NCI-H748 treated with DMSO at 0.1 percent for 48 hours (cell line): Measurements from ENCODE around the gene ELFN2.
"Not testable (repeated sequence)": the region's sequence is repeated elsewhere in the genome, so short reads cannot be mapped to it uniquely, and the experiment has no call there.

Experiments
- DNase-seq: peaks from one replicate; lab custom pipeline; 2025; lab: John Stamatoyannopoulos, UW

ELFN2 gene

GRCh38 chr22:37335806-37336199 lies 91.5 kb downstream of the ELFN2 start:
- DNase-seq, result no peak

- DNase-seq, result peak; percentile 5
Observed at GRCh38 chr22:37334859-37335805, 92.1 kb downstream of the ELFN2 start.

GRCh38 chr22:37334461-37334858 lies 92.8 kb downstream of the ELFN2 start:
- no peak for DNase-seq

GRCh38 chr22:37333724-37334460 lies 93.4 kb downstream of the ELFN2 start:
- no peak for DNase-seq

GRCh38 chr22:37331856-37332536 lies 95.3 kb downstream of the ELFN2 start:
- DNase-seq, result no peak

GRCh38 chr22:37331034-37331428 lies 96.2 kb downstream of the ELFN2 start:
- DNase-seq, result no peak

GRCh38 chr22:37330200-37331033 lies 96.9 kb downstream of the ELFN2 start:
- DNase-seq, result peak; percentile 13

- no peak for DNase-seq
Observed at GRCh38 chr22:37329238-37330140, 97.8 kb downstream of the ELFN2 start.

GRCh38 chr22:37328538-37329237 lies 98.6 kb downstream of the ELFN2 start:
- DNase-seq, result not testable (repeated sequence)

GRCh38 chr22:37328017-37328416 lies 99.3 kb downstream of the ELFN2 start:
- DNase-seq, result no peak

GRCh38 chr22:37326726-37327125 lies 100.6 kb downstream of the ELFN2 start:
- no peak for DNase-seq

- no peak for DNase-seq
Observed at GRCh38 chr22:37325039-37325395, 102.3 kb downstream of the ELFN2 start.

- DNase-seq, result no peak
Observed at GRCh38 chr22:37324340-37325038, 102.8 kb downstream of the ELFN2 start.

- DNase-seq, result no peak
Observed at GRCh38 chr22:37320726-37321677, 106.3 kb downstream of the ELFN2 start.

GRCh38 chr22:37319469-37319868 lies 107.8 kb downstream of the ELFN2 start:
- DNase-seq, result no peak

GRCh38 chr22:37318364-37319109 lies 108.7 kb downstream of the ELFN2 start:
- no peak for DNase-seq
